CD4-positive, alpha-beta T cell treated with Interleukin-6 for 4 hours (primary cell): ENCODE results near the gene FGFRL1.
"Not testable (repeated sequence)": the region's sequence is repeated elsewhere in the genome, so short reads cannot be mapped to it uniquely, and the experiment has no call there.

Experiments
- DNase-seq: peaks from one replicate; pipeline ENCODE4 v3.0.0-alpha.2; 2020; ENCODE audit warnings: mixed read lengths

Gene FGFRL1

DNA sequence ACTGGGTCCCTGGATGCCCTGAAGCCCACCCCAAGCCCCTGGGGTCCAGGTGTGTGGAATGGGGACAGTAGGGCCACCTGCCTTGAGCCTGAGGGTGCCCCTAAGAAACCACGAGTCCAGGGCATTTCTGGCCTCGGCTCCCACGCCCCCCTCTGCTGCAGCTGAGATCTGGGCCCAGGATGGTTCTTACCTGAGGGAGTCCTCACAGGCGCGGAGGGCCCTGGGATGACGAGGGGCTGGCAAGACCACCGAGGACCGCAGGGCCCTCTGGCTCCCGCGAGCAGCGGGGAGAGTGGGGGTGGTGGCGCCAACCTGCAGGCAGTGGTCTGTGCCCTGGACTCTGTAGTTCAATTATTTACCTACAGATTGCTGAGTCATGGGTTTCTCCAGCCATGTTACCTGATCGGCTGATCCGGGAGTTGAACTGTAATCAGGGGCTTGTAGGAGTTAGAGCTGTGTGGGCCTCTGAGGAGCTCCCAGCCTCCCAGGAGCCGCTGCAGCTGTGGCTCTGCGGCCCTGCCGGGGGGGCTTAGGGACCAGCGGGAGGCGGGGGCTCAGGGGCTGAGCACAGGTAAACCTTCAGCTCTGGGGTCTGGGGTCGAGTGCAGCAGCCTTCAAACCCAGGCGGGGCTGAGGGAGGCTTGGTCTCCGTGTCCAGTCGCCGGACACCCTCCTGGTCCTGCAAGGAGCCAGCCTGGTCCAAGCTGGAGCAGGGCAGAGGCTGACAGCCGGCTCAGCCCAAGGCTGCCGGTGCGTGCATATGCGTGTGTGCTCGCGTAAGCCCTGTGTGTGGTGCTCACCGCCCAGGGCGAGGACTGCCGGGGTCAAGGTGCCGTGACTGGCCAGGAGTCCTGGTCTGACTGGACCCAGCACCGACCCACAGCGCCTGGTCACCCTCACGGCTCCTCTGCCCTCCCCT lies 18.1 kb upstream of the FGFRL1 start, which contains the start of gene SLC26A1:
Gene SLC26A1 (minus strand): TSS at position 294 of the 919 bp plus-strand sequence. CDS start 1,701 bp downstream, outside the sequence.
- no peak for DNase-seq

DNA sequence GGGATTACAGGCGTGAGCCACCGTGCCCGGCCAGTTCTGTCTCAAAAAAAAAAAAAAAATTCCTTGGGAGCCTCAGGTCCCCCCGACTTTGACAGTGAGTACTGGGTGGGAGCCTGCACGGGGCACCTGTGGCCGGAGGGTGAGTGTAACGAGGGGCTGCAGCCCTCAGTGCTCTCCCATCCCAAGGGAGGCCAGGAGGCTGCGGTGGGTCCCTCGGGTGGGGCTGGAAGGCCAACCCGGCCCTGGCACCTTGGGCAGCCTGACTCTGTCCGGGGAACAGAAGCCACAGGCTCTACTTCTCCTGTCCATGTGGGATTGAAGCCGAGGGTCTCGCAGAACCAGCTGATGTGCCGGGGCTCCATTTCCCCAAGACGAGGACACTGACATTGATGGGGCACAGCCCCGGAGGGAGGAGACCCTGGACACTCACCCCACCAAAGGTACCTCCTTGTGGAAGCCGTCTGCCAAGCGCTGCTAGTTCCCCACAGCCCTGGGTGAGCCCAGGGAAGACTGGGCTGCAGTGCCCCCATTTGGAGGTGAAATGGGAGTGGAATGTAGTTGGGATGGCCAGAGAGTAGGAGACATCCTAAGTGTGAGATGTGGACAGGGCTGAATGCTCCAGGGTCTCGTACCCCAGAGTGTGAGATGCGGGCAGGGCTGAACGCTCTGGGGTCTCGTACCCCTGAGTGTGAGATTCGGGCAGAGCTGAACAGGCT lies 16.0 kb upstream of the FGFRL1 start:
- peak; percentile 1 for DNase-seq

DNA sequence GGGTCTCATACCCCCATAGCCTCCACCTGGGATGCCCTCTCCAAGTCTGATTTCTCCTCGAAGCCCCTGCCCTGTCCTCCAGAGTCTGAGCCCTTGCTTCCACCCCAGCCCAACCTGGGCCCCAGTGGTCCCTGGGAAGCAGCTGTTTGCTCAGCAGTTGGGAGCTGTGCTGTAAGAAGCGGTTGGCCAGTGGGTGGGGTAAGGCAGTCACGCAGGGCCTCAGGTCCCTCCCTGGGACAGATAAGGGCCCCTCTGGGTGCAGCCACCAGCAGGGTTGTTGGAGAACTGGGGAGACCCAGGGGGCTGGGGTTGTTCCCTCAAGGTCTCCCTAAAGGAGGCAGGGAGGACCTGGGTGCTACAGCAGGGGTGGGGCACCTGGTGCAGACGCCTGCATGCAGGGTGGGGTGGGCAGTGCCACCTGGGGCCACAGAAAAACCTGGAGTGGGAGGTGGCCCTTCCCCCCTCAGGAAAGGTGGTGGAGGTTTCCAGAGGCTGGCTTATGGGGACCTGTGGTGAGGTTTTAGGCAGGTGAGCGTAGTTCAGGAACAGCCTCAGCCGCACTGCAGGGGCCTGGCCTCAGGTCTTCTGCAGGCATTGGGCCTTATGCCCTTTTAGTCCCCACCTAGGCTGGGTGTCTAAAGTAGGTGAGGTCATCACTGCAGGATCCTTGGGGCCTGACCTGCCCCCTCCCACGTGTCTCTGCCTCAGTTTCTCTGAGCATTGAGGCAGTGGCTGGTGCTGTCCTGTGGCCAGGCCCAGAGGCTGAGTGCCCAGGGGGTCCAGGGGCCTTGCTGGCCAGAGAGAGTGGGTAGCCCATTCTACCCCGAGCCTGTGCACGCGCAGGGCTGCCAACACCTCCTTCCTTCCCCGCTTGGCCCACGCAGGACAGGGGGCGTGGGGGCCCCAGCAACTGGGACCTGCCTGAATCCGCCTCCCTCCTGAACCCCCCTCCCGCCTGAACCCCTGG lies 15.1 kb upstream of the FGFRL1 start:
- DNase-seq, result no peak

DNA sequence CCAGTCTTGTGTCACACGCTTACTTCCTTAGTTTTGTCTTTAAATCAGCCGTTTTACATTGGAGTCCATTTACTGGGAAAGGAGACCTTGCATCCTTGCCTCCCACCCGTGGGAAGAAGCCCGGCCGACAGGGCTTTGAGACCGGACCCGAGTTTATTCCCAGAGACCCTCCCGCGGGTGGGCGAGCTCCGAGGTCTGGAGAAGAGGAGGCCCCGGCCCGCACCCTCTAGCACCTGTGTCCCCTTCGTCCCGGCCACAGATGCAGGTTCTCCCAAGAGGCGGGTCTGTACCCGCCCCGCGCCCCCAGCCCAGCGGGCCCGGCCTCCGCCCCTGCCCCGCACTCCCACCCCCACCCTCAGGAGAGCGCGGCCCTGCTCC lies 14.4 kb upstream of the FGFRL1 start:
- no peak for DNase-seq

DNA sequence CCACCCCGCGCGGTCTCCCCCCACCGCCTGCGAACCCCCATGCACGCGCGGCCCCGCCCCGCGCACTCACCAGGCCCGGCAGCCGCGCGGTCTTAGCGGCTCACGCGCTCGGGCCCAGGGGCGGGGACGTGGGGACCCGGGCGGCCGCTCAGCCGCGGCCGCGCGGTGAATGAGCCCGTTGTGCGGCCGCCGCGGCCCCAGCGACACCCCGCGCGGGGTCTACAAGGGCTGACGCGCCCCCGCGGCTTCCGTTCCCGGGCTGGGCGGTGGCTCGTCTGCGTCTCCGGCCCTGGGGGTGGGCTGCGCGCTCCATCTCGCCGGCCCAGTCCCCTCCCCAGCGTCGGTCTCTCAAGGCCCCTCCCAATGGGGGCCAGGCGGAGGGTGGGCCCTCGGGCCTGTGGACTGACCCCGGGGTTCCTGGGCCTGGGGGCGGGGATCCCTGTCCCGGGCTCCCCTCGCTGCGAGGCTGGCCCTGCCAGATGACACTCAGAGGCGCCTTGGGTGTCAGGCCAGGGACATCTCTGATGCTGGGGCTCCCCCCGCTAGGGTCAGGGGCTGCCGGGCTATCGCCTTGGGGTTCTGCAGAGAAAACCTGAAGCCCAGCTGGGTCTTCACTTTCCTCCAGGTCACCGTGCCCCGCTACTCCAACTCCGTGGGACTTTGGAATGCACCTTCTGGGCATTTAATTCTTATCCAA lies 13.9 kb upstream of the FGFRL1 start:
- peak; percentile 19 for DNase-seq

DNA sequence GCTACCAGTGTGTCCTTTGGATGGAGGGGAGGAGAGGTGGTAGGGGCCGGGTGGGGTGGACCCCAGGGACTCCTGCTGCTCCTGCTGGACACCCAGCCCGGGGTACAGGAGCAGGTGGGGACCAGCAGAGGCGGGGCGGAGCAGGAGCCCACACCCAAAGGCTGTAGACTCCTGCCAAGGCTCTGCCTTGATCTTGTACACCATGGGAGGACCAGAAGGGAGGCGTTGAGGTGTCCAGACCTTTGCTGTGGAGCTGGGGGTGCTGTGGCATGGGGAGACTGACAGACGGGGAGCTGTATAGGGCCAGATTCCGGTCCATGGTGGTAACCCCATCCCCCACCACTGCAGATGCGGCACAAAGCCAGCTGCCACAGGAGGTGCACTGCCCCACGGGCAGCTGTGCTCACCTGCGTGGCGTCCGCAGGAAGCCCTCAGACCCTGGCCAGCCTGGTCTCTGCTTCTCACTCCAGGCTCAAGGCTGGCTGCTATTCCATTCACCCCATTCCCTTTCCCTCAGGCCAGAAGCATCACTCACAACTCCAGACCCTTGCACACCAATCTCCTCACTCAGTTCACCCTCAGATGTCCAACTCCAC lies 13.2 kb upstream of the FGFRL1 start:
- DNase-seq, result no peak

DNA sequence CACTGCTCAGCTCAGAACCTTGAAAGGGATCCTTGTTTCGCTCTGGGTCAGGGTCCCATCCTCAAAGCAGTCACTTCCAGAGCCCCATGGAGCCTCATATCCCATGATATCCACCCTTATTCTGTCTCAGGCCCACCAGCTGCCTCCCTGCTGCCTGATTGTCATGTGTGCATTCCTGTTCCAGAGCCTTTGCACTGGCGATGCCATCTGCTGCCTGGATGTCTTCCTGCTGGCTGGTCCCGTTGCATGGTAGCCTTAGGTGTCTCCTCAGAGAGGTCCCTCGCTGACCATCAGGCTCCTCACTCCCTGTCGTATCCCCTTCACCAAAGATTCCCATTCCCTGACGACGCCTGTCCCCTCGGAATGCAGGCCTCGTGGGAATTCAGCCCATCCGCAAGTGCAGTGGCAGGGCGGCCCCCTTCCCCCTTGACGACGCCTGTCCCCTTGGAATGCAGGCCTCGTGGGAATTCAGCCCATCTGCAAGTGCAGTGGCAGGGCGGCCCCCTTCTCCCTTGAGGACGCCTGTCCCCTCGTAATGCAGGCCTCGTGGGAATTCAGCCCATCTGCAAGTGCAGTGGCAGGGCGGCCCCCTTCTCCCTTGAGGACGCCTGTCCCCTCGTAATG lies 12.1 kb upstream of the FGFRL1 start:
- DNase-seq, result not testable (repeated sequence)

DNA sequence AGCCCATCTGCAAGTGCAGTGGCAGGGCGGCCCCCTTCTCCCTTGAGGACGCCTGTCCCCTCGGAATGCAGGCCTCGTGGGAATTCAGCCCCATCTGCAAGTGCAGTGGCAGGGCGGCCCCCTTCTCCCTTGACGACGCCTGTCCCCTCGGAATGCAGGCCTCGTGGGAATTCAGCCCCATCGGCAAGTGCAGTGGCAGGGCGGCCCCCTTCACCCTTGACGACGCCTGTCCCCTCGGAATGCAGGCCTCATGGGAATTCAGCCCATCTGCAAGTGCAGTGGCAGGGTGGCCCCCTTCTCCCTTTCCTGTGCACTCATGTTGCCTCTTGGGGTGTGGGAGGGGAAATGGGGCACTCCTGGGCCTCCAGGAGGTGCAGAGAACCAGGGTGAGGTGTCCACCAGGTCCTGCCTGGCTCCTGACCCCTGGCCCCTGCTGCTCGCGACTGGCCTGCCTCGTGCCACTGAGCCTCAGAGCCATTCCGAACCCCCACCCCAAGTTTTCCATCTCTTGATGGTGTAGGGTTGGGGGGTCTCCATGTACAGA lies 11.5 kb upstream of the FGFRL1 start:
- DNase-seq, result no peak

DNA sequence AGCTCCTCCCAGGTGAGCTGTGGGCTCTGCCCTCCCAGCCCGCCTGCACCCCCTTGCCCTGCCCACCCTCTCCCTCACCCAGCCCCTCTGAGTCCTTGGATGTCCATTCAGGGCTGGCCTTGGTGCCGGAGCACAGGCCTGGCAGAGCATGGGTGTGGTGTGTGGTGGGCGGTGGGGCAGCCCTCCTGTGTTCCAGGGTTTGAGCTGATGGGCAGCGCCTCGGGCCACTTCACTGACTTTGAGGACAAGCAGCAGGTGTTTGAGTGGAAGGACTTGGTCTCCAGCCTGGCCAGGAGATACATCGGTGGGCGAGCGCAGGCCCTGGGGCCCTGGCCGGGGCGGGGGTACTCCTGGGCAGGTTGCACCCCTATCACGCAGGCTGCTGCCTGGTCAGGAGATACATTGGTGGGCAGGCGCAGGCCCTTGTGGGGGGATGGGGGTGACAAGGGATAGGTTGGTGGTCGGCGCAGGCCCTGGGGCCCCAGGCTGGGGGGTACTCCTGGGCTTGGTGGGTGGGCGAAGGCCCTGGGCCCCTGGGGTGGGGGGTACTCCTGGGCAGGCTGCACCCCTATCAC lies 10.7 kb upstream of the FGFRL1 start:
- no peak for DNase-seq

DNA sequence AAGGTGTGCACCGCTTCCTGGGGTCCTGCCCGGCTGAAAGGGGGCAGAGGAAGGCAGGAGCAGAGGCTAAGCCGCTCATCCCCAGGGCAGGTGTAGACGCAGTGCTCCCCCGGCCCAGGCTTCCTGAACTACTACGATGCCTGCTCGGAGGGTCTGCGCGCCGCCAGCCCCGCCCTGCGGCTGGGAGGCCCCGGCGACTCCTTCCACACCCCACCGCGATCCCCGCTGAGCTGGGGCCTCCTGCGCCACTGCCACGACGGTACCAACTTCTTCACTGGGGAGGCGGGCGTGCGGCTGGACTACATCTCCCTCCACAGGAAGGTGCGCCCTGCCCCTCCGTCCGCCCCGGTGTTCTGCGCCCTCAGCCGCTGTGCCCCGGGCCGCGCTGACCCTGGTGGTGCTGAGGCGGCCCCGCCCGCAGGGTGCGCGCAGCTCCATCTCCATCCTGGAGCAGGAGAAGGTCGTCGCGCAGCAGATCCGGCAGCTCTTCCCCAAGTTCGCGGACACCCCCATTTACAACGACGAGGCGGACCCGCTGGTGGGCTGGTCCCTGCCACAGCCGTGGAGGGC lies 9.8 kb upstream of the FGFRL1 start:
- DNase-seq, result no peak

DNA sequence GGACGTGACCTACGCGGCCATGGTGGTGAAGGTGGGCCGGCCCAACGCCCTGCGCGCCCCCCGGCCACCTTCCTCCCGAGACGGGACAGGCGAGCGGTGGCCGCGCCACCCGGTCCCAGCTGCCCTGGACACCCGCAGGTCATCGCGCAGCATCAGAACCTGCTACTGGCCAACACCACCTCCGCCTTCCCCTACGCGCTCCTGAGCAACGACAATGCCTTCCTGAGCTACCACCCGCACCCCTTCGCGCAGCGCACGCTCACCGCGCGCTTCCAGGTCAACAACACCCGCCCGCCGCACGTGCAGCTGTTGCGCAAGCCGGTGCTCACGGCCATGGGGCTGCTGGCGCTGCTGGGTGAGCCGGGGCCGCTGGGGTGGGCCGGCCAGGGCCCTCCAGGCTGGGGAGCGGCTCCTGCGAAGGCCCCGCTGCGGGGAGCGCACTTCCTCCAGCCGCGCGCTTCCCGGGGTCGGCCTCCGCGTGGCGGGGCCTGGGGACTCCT lies 9.2 kb upstream of the FGFRL1 start:
- DNase-seq, result no peak

DNA sequence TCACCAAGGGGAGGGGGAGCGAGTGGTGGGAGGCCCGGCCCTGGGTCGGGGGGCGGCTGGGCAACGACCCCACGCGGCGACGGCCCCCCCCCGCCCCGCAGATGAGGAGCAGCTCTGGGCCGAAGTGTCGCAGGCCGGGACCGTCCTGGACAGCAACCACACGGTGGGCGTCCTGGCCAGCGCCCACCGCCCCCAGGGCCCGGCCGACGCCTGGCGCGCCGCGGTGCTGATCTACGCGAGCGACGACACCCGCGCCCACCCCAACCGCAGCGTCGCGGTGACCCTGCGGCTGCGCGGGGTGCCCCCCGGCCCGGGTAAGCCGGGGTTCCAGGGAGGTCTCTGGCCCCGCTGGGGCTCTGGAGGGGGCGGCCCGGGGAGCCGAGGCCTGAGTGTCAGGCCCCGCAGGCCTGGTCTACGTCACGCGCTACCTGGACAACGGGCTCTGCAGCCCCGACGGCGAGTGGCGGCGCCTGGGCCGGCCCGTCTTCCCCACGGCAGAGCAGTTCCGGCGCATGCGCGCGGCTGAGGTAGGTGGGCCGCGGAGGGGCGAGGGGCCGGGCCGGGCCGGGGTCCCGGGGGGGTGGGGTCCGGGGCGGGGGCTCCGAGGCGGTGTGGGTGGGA lies 8.7 kb upstream of the FGFRL1 start:
- no peak for DNase-seq

DNA sequence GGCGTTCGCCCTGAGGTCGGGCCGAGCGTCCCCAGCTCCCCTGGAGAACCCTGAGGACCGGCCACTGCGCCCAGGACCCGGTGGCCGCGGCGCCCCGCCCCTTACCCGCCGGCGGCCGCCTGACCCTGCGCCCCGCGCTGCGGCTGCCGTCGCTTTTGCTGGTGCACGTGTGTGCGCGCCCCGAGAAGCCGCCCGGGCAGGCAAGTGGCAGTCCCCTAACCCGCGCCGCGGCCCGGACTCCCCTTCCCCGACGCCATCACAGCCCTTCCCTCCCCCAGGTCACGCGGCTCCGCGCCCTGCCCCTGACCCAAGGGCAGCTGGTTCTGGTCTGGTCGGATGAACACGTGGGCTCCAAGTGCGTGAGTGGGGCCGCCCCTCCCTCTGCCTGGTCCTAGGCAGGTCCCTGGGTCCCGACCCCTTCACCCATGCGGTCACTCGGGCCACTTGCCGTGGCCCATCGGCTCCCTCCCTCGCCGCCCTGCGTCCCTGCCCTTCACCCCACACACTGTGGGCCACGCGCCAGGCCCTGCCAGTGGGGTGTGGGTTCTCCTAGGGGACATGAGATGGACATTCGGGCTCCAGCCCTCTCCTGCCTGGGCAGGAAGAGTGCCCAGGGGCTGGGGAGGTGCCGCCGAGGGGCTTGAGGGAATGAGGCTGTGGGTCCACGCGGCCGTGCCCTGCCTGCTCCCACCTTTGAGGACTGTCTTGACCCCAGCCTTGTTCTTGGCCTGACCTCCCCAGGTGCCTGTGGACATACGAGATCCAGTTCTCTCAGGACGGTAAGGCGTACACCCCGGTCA lies 8.0 kb upstream of the FGFRL1 start:
- no peak for DNase-seq

DNA sequence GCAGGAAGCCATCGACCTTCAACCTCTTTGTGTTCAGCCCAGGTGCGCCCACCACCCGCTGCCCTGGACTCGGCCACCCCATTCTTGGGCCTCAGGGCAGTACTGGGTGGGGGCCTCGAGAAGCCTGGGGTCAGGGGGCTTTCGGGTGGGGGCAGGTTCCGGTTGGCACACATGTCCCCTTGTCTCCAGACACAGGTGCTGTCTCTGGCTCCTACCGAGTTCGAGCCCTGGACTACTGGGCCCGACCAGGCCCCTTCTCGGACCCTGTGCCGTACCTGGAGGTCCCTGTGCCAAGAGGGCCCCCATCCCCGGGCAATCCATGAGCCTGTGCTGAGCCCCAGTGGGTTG lies 7.4 kb upstream of the FGFRL1 start:
- no peak for DNase-seq

DNA sequence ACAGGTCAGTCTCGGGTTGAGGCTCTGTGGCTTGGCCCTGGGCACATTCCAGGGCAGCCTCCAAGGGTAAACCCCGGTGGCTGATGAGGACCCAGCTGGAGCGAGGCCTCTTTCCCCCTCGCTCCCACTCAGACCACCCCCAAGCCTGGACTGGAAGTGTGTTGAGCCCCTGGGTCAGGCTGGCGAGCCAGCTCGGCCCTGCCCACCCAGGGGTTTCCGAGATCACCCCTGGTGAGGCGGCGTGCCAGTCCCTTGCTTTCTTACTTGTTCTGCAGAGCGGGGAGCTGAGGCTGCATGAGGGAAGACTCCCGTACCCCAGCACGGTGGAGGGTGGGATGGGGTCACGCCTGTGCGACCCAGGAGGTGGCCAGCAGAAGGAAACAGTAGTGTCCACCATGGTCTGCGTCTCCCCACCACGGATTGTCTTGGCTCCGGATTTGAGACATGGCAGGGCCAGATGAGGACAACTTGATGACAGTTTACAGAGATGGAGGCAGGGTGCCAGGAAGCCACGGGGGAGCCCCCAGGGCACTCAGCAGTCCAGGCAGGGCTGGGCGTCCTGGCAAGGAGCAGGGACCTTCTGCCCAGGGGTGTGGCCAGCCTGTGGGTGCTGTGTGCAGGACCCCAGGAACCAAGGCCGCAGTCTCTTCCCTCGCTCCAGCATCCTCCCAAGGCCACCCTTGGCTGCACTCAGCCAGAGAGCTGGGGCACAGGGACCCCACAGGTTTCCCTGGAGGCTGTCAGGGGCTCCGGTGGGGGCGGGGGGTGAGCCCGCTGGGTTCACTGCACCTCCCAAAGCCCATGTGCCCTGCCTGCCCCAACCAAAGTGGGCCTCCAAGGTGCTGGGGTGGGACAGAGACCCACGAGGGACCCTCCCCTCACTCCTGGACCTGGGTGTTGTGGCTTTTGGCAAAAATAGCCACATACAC lies 6.6 kb upstream of the FGFRL1 start:
- no peak for DNase-seq

DNA sequence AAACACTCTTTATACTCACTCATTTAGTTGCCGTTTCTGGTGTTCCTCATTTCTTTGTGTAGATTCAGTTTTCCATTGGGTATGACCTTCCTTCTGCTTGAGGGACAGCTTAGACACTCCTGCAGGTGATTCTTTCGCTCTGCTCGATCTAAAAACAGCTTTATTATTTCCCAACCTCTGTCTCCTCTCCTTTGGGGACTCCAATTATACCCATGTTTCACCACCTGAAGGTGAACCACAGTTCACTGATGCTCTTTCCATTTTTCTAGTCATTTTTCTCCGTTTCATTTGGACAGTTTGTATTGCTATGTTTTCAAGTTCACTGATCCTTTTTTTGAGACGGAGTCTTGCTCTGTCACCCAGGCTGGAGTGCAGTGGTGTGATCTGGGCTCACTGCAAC lies 4.6 kb upstream of the FGFRL1 start:
- DNase-seq, result no peak

DNA sequence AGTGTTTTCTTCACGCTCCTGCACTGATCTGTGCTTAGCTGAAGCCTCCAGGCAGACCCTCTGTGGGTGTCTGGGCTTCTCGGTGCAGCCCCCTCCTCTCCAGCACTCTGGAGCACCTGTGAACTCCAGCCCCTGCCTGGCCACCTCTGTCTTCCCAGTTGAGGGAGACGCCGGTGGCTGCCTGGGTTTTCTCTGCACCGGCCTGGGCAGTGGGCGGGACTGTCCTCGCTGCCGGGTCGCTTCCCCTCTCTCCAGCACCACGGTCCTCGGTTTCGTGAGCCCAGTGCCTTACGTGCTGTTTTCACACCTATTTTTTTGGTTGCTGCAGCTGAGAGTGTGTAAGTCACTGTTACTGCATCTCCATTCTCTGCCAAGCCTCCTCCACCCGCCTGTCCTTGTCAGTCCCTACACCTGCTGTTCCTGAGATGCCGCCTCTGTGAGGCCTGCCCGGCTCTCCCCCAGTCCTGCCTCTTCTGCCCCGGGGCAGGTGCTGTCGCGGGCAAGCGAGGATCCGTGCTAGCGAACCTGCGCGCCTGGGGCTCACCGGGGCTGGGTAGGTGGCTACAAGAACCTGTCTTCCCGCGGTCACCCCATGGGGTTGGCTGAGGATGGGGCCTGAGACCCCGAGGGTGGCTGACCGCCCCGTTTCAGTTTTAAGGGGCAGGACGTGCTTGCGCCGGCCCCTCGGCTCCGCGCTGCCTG lies 2.4 kb upstream of the FGFRL1 start:
- peak; percentile 51 for DNase-seq
